ENCODE measurements around the gene LRRTM4.

Gene LRRTM4

DNA sequence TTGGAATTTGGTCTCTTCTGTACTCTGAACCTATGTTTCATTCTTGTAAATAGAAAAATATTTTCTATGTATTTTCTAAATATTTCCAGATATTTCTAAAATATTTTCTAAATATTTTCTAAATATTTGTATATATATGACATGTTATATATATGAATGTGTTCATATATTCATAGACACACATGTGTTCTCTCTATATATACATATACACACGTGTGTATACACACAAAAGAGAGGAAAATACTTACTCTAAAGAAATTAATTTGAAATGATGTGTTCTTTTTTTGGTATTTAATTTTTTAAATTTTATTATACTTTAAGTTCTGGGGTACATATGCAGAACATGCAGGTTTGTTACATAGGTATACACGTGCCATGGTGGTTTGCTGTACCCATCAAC lies 589.6 kb downstream of the LRRTM4 start:
- POLR2A ChIA-PET: no interaction called here

GRCh38 chr2:76930056-76930744 lies 592.0 kb downstream of the LRRTM4 start:
- no peak overlapping the region for H3K4me3 ChIP-seq (ENCODE audit: control insufficient read depth in 1 of 7, extremely low read depth in 1 of 7, insufficient read depth in 4 of 7, low read depth in 2 of 7, low read length in 6 of 7)
- H3K4me1 ChIP-seq (ENCODE audit: control extremely low read depth in 1 of 4, control insufficient read depth in 4 of 4, insufficient read depth in 4 of 4, low read length in 3 of 4): no peaks in the 10 kb centered on the region
- no peaks in the 10 kb centered on the region for H3K9me3 ChIP-seq (ENCODE audit: control extremely low read depth in 1 of 5, control insufficient read depth in 4 of 5, insufficient read depth in 2 of 5, low read depth in 1 of 5, low read length in 4 of 5)
- H3K27ac ChIP-seq (ENCODE audit: insufficient read depth in 1 of 2, low read depth in 1 of 2, low read length in 2 of 2, poor library complexity in 1 of 2, severe bottlenecking in 2 of 2): no peak overlapping the region
- POLR2A ChIA-PET: no interaction called here
- DNase-seq: no peak
- CTCF ChIA-PET: no interaction called here
- H3K36me3 ChIP-seq (ENCODE audit: control insufficient read depth in 4 of 4, insufficient read depth in 4 of 4, low read length in 3 of 4): no peaks in the 10 kb centered on the region
- WGBS (ENCODE audit: insufficient coverage): 100% methylated on average over 2 of the region's 8 CpGs
- H3K27me3 ChIP-seq (replicated peaks in 2 of 5; ENCODE audit: control insufficient read depth in 4 of 5, insufficient read depth in 5 of 5, low read length in 4 of 5): no peaks in the 10 kb centered on the region

More for the DNA sequence above, 589.6 kb downstream of the LRRTM4 start:
- Histone ChIP-seq H3K9me3 (ENCODE audit: control extremely low read depth in 1 of 5, control insufficient read depth in 4 of 5, insufficient read depth in 2 of 5, low read depth in 1 of 5, low read length in 4 of 5) (no peaks in the 10 kb centered on the region), H3K4me3 (ENCODE audit: control insufficient read depth in 1 of 7, extremely low read depth in 1 of 7, insufficient read depth in 4 of 7, low read depth in 2 of 7, low read length in 6 of 7) (no peak overlapping the region), H3K27me3 (replicated peaks in 2 of 5; ENCODE audit: control insufficient read depth in 4 of 5, insufficient read depth in 5 of 5, low read length in 4 of 5) (no peaks in the 10 kb centered on the region), H3K36me3 (ENCODE audit: control insufficient read depth in 4 of 4, insufficient read depth in 4 of 4, low read length in 3 of 4) (no peaks in the 10 kb centered on the region), H3K27ac (ENCODE audit: insufficient read depth in 1 of 2, low read depth in 1 of 2, low read length in 2 of 2, poor library complexity in 1 of 2, severe bottlenecking in 2 of 2) (no peak overlapping the region), H3K4me1 (ENCODE audit: control extremely low read depth in 1 of 4, control insufficient read depth in 4 of 4, insufficient read depth in 4 of 4, low read length in 3 of 4) (no peaks in the 10 kb centered on the region)
- WGBS (ENCODE audit: insufficient coverage): no CpG with 5 or more reads among the region's 2 CpGs
- no peak for DNase-seq
- CTCF ChIA-PET: no interaction called here

DNA sequence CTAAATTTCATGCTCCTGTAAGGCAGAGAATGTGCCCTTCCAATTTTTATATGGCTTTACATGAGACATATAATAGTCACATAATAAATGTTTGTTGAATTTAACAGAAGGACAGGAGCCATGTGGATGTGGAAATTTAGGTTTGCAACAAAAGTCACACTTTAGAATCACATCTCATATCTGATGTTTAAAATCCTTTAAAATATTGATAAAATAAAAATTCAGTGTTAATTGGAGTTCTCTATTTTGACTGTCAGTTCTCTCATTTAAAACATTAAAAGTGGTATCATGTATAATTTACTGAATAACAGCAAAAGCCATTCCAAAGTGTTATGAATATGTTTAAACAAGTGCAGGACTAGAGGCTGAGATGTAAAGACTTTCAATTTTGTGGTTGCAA lies 594.1 kb downstream of the LRRTM4 start:
- Histone ChIP-seq H3K4me1 (ENCODE audit: control extremely low read depth in 1 of 4, control insufficient read depth in 4 of 4, insufficient read depth in 4 of 4, low read length in 3 of 4) (no peaks in the 10 kb centered on the region), H3K36me3 (ENCODE audit: control insufficient read depth in 4 of 4, insufficient read depth in 4 of 4, low read length in 3 of 4) (no peaks in the 10 kb centered on the region), H3K9me3 (ENCODE audit: control extremely low read depth in 1 of 5, control insufficient read depth in 4 of 5, insufficient read depth in 2 of 5, low read depth in 1 of 5, low read length in 4 of 5) (no peaks in the 10 kb centered on the region), H3K27ac (ENCODE audit: insufficient read depth in 1 of 2, low read depth in 1 of 2, low read length in 2 of 2, poor library complexity in 1 of 2, severe bottlenecking in 2 of 2) (no peak overlapping the region), H3K4me3 (ENCODE audit: control insufficient read depth in 1 of 7, extremely low read depth in 1 of 7, insufficient read depth in 4 of 7, low read depth in 2 of 7, low read length in 6 of 7) (no peak overlapping the region), H3K27me3 (replicated peaks in 2 of 5; ENCODE audit: control insufficient read depth in 4 of 5, insufficient read depth in 5 of 5, low read length in 4 of 5) (no peaks in the 10 kb centered on the region)
- DNase-seq: no peak
- ChIA-PET CTCF (no interaction called here), POLR2A (no interaction called here)

DNA sequence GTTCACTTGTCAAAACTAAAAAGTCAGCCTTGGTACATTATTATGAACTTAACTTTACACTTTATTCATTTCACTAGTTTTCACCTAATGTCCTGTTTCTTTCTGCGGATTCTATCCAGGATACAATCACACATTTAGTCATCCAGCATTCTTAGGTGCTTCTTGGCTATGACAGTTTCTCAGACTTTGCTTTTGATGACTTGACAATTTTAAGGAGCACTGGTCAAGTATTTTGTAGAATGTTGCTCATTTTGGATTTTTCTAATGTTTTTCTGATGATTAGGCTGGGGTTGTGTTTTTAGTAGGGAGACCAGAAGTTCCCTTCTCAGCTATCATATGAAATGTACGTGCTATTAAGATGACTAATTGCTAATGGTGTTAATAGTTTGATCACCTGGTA lies 601.2 kb downstream of the LRRTM4 start:
- H3K4me3 ChIP-seq (ENCODE audit: control insufficient read depth in 1 of 7, extremely low read depth in 1 of 7, insufficient read depth in 4 of 7, low read depth in 2 of 7, low read length in 6 of 7): no peak overlapping the region
- H3K9me3 ChIP-seq (ENCODE audit: control extremely low read depth in 1 of 5, control insufficient read depth in 4 of 5, insufficient read depth in 2 of 5, low read depth in 1 of 5, low read length in 4 of 5): no peaks in the 10 kb centered on the region
- ChIA-PET CTCF (no interaction called here), POLR2A (no interaction called here)
- H3K36me3 ChIP-seq (ENCODE audit: control insufficient read depth in 4 of 4, insufficient read depth in 4 of 4, low read length in 3 of 4): no peaks in the 10 kb centered on the region
- whole genome bisulfite sequencing (ENCODE audit: insufficient coverage): 100% methylated on average over 1 of the region's 2 CpGs
- H3K27ac ChIP-seq (ENCODE audit: insufficient read depth in 1 of 2, low read depth in 1 of 2, low read length in 2 of 2, poor library complexity in 1 of 2, severe bottlenecking in 2 of 2): no peak overlapping the region
- DNase-seq: no peak
- no peaks in the 10 kb centered on the region for H3K4me1 ChIP-seq (ENCODE audit: control extremely low read depth in 1 of 4, control insufficient read depth in 4 of 4, insufficient read depth in 4 of 4, low read length in 3 of 4)
- no peaks in the 10 kb centered on the region for H3K27me3 ChIP-seq (replicated peaks in 2 of 5; ENCODE audit: control insufficient read depth in 4 of 5, insufficient read depth in 5 of 5, low read length in 4 of 5)

GRCh38 chr2:76895469-76895868 lies 626.7 kb downstream of the LRRTM4 start:
- POLR2A ChIA-PET: no interaction called here
- H3K27ac ChIP-seq (ENCODE audit: insufficient read depth in 1 of 2, low read depth in 1 of 2, low read length in 2 of 2, poor library complexity in 1 of 2, severe bottlenecking in 2 of 2): no peak overlapping the region
- no peaks in the 10 kb centered on the region for H3K36me3 ChIP-seq (ENCODE audit: control insufficient read depth in 4 of 4, insufficient read depth in 4 of 4, low read length in 3 of 4)
- H3K27me3 ChIP-seq (replicated peaks in 2 of 5; ENCODE audit: control insufficient read depth in 4 of 5, insufficient read depth in 5 of 5, low read length in 4 of 5): no peaks in the 10 kb centered on the region
- H3K9me3 ChIP-seq (ENCODE audit: control extremely low read depth in 1 of 5, control insufficient read depth in 4 of 5, insufficient read depth in 2 of 5, low read depth in 1 of 5, low read length in 4 of 5): no peaks in the 10 kb centered on the region
- no peak for DNase-seq
- no peak overlapping the region for H3K4me3 ChIP-seq (ENCODE audit: control insufficient read depth in 1 of 7, extremely low read depth in 1 of 7, insufficient read depth in 4 of 7, low read depth in 2 of 7, low read length in 6 of 7)
- 80% methylated on average over 1 of the region's 6 CpGs for WGBS (ENCODE audit: insufficient coverage)
- CTCF ChIA-PET: no interaction called here
- no peaks in the 10 kb centered on the region for H3K4me1 ChIP-seq (ENCODE audit: control extremely low read depth in 1 of 4, control insufficient read depth in 4 of 4, insufficient read depth in 4 of 4, low read length in 3 of 4)

DNA sequence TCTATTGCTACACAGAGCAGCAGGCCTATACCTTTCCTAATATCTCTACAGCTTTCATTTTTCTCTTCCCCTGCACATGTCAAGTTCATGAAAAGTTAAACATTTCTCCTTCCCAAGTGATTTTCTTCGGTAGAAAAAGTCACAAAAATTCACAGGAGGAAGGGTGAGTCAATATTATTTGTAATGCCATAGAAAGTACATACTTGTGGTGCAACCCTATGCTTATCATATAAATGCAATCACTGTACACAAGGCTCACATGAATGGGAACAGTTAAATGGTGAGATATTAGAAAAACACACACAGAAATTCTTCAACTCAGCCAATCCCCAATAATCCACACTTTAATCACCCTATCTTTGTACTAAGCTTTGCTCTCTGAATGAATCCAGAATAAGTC lies 651.6 kb downstream of the LRRTM4 start:
- ChIA-PET CTCF (no interaction called here), POLR2A (no interaction called here)
- no peak overlapping the region for H3K27ac ChIP-seq (ENCODE audit: insufficient read depth in 1 of 2, low read depth in 1 of 2, low read length in 2 of 2, poor library complexity in 1 of 2, severe bottlenecking in 2 of 2)
- no peaks in the 10 kb centered on the region for H3K9me3 ChIP-seq (ENCODE audit: control extremely low read depth in 1 of 5, control insufficient read depth in 4 of 5, insufficient read depth in 2 of 5, low read depth in 1 of 5, low read length in 4 of 5)
- H3K27me3 ChIP-seq (replicated peaks in 2 of 5; ENCODE audit: control insufficient read depth in 4 of 5, insufficient read depth in 5 of 5, low read length in 4 of 5): peaks cover 0 to 3% (median 0%) of the 10 kb centered on the region in 5 experiments
- H3K36me3 ChIP-seq (ENCODE audit: control insufficient read depth in 4 of 4, insufficient read depth in 4 of 4, low read length in 3 of 4): no peaks in the 10 kb centered on the region
- no peak overlapping the region for H3K4me3 ChIP-seq (ENCODE audit: control insufficient read depth in 1 of 7, extremely low read depth in 1 of 7, insufficient read depth in 4 of 7, low read depth in 2 of 7, low read length in 6 of 7)
- no CpG with 5 or more reads among the region's 1 CpG for WGBS (ENCODE audit: insufficient coverage)
- DNase-seq: no peak
- no peaks in the 10 kb centered on the region for H3K4me1 ChIP-seq (ENCODE audit: control extremely low read depth in 1 of 4, control insufficient read depth in 4 of 4, insufficient read depth in 4 of 4, low read length in 3 of 4)

DNA sequence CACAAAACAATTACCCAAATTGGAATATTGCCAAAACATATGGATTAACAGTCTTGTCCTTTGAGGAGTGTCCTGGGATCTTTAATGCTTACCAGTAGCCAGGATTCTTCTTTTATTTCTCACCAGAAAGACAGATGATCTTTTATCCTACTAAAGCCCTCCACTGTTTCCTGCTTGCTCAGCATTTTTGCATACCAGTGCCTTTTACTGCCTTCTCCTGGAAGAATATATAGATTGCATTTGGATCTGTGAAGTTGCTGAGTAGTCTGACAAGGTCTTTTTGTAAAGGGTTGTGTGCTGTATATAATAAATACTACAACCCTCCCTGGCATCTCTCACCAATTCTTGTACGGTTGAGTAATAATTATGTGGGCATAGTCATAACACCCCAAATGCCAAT lies 652.2 kb downstream of the LRRTM4 start:
- no peak for DNase-seq
- POLR2A ChIA-PET: no interaction called here
- WGBS (ENCODE audit: insufficient coverage): no CpG with 5 or more reads among the region's 1 CpG

More for the DNA sequence above, 652.2 kb downstream of the LRRTM4 start:
- Histone ChIP-seq H3K4me1 (ENCODE audit: control extremely low read depth in 1 of 4, control insufficient read depth in 4 of 4, insufficient read depth in 4 of 4, low read length in 3 of 4) (no peaks in the 10 kb centered on the region), H3K27me3 (replicated peaks in 2 of 5; ENCODE audit: control insufficient read depth in 4 of 5, insufficient read depth in 5 of 5, low read length in 4 of 5) (peaks cover 0 to 3% (median 0%) of the 10 kb centered on the region in 5 experiments), H3K4me3 (ENCODE audit: control insufficient read depth in 1 of 7, extremely low read depth in 1 of 7, insufficient read depth in 4 of 7, low read depth in 2 of 7, low read length in 6 of 7) (no peak overlapping the region), H3K9me3 (ENCODE audit: control extremely low read depth in 1 of 5, control insufficient read depth in 4 of 5, insufficient read depth in 2 of 5, low read depth in 1 of 5, low read length in 4 of 5) (no peaks in the 10 kb centered on the region), H3K27ac (ENCODE audit: insufficient read depth in 1 of 2, low read depth in 1 of 2, low read length in 2 of 2, poor library complexity in 1 of 2, severe bottlenecking in 2 of 2) (no peak overlapping the region), H3K36me3 (ENCODE audit: control insufficient read depth in 4 of 4, insufficient read depth in 4 of 4, low read length in 3 of 4) (no peaks in the 10 kb centered on the region)
- CTCF ChIA-PET: no interaction called here
